ENCODE measurements around the gene PKIG.

PKIG gene

DNA sequence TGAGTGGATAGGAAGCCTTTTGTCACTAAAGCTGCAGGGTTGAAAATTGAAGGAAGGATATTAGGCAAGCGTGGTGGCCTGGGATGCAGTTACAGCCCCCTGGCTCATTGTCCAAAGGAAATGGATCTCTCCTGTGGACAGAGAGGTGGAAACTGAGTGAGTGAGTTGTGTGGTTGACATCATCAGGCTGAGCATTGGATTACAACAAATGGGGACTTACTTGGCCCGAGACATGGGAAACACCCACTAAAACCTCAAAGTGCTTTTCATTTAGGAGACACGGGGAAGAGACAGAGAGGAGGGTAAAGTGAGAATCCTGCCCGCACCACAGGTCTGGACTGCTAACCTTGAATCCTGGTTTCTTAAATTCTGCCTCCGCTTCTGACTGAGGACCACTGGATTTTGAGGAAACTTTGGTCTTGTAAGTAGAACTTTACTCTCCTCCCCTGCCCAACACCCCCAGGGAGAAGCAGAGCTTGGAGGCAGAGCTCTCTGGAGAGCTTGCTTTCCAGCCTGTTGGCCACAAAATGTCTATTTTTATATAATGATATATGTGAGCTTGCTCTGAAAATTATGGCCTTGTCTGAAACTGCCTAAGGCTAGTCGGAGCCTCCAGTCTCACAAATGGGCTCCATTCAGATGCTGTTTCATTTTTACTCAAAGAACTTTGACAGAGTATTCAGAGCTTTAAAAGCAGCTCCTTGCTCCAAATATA, at the start of gene PKIG:
PKIG (plus strand) TSS at position 269 of the 715 bp plus-strand sequence. CDS start 31,978 bp downstream, outside the sequence.
- DNase-seq (ENCODE audit: low read depth), result peak; percentile 51
- TF ChIP-seq, protein P1, sequence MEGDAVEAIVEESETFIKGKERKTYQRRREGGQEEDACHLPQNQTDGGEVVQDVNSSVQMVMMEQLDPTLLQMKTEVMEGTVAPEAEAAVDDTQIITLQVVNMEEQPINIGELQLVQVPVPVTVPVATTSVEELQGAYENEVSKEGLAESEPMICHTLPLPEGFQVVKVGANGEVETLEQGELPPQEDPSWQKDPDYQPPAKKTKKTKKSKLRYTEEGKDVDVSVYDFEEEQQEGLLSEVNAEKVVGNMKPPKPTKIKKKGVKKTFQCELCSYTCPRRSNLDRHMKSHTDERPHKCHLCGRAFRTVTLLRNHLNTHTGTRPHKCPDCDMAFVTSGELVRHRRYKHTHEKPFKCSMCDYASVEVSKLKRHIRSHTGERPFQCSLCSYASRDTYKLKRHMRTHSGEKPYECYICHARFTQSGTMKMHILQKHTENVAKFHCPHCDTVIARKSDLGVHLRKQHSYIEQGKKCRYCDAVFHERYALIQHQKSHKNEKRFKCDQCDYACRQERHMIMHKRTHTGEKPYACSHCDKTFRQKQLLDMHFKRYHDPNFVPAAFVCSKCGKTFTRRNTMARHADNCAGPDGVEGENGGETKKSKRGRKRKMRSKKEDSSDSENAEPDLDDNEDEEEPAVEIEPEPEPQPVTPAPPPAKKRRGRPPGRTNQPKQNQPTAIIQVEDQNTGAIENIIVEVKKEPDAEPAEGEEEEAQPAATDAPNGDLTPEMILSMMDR (IDR thresholded peaks at IDR 0.05; ENCODE audit: insufficient read depth, low read depth, low read length, missing control alignments), result no peak
- H3K4me3 ChIP-seq (ENCODE audit: low read depth, low read length), result peak within 1 kb of the TSS; percentile 43

DNA sequence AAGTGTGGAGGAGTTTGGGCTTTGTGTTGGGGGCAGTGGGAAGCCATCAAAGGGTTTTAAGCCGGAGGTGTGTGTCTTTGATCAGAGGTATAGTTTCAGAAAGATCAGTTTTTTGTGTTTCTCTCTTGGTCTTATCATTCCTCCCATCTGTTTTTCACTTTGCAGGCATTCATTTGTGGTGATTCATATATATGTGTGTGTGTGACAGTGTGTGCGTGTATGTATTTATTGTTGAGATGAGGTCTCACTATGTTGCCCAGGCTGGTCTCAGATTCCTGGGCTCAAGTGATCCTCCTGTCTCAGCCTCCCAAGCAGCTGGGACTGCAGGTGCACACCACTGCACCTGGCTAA, 49.4 kb upstream of the PKIG start:
- DNase-seq (ENCODE audit: low read depth), result no peak
- no peak overlapping the region for H3K4me3 ChIP-seq (ENCODE audit: low read depth, low read length)
- TF ChIP-seq, protein P1 (IDR thresholded peaks at IDR 0.05; ENCODE audit: insufficient read depth, low read depth, low read length, missing control alignments), result no peak

DNA sequence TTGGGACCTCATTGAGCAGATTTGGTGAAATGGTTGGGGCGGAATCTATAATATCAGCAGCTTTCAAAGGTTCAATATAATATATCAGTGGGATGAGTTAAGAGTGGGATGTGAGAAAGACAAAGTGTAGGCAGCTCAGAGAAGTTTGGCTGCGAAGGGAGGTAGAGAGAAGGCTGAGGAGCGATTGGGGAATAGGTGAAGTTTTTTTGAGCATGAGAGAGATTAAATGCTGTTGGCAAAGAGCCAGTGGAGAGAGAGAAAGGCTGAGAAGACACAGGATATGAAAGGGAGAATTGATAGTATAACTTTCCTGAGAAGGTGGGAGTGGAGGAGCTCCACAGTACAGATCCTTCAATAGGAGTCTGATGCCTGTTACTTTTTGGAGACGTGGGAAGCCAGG, 48.5 kb upstream of the PKIG start:
- no peak for DNase-seq (ENCODE audit: low read depth)
- TF ChIP-seq, protein P1 (IDR thresholded peaks at IDR 0.05; ENCODE audit: insufficient read depth, low read depth, low read length, missing control alignments), result no peak
- no peak overlapping the region for H3K4me3 ChIP-seq (ENCODE audit: low read depth, low read length)

DNA sequence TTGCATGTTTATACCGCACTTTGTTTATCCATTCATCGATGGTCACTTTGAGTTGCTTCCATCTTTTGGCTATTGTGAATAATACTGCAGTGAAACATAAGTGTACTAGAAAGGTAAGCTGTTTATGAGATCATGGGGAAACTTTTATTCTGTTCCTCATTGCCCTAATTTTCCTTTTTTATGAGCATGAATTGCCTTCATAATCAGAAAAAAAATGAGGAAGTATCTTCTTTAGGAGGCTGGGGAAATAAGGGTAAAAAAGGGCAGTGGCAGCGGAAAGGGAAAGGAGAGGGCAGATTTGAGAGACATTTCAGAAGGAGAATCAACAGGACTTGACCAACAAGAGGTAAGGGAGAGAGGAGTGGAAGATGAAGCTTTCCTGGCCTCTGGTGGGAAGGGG, 46.2 kb upstream of the PKIG start:
- H3K4me3 ChIP-seq (ENCODE audit: low read depth, low read length), result no peak overlapping the region
- DNase-seq (ENCODE audit: low read depth), result no peak

DNA sequence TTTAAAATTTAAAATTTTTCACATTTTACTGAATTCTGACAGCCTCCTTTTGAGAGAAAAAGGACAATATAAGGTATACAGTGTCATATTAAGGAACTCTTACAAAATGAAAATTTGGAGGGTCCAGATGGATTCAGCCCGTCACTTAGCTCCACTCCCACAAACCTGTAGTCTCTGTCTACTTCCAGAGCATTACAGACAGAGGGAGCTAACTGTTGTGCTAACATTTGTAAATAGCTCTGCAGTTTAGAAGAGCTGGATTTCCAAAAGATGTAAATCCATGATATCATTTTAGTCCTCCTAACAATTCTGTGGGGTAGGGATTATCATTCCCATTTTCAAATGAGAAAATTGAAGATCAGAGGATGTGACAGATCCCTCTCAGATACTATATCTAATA, 44.4 kb upstream of the PKIG start:
- no peak overlapping the region for H3K4me3 ChIP-seq (ENCODE audit: low read depth, low read length)
- DNase-seq (ENCODE audit: low read depth), result no peak
- TF ChIP-seq, protein P1 (IDR thresholded peaks at IDR 0.05; ENCODE audit: insufficient read depth, low read depth, low read length, missing control alignments), result no peak

More for the DNA sequence above, 46.2 kb upstream of the PKIG start:
- TF ChIP-seq, protein P1 (IDR thresholded peaks at IDR 0.05; ENCODE audit: insufficient read depth, low read depth, low read length, missing control alignments), result no peak

DNA sequence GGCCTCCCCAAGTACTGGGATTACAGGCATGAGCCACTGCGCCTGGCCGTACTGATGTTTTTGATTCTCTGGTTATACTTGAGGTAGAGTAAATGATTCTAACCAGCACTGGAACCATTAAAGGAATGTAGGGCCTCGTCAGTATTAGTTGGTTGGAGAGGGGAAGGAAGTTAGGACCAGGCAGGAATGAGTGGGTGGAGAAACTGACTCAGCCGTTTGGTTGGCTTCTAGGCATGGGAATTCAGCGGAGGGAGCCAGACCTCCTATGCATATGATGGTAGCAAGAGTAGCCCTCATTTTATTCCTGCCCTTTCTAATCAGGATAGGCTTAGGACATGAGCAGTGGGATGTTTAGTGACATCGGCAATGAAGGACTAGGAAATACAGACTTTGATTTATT, 41.5 kb upstream of the PKIG start:
- no peak overlapping the region for H3K4me3 ChIP-seq (ENCODE audit: low read depth, low read length)
- DNase-seq (ENCODE audit: low read depth), result no peak
- TF ChIP-seq, protein P1 (IDR thresholded peaks at IDR 0.05; ENCODE audit: insufficient read depth, low read depth, low read length, missing control alignments), result no peak

DNA sequence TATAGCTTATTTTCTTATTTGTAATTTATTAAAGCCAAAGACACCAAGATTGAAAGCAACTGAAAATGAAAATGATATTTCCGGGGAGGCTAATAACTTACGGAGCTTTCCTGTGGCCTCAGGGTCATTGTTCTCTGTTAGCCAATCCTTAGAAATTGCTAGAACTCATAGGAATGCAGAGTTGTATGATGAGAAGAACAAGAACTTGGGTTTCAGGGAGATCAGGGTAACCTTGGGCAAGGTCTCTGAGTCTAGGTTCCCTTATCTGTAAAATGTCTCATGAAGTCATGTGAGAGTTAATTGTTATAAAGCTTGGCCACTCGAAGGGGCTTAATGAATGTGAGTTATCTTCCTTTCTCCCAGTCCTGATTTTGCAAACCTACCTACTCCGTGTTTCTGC, 40.4 kb upstream of the PKIG start:
- no peak for DNase-seq (ENCODE audit: low read depth)
- TF ChIP-seq, protein P1 (IDR thresholded peaks at IDR 0.05; ENCODE audit: insufficient read depth, low read depth, low read length, missing control alignments), result no peak

More for the DNA sequence above, 40.4 kb upstream of the PKIG start:
- no peak overlapping the region for H3K4me3 ChIP-seq (ENCODE audit: low read depth, low read length)
